HG03571 (cell line): ENCODE data around the gene ZNF503.

Experiments
- ATAC-seq: cut with Tn5 transposase; IDR thresholded peaks from one replicate; pipeline ENCODE4 v1.9.1; 2021; ENCODE audit not compliant: unreplicated experiment

ZNF503 gene

DNA sequence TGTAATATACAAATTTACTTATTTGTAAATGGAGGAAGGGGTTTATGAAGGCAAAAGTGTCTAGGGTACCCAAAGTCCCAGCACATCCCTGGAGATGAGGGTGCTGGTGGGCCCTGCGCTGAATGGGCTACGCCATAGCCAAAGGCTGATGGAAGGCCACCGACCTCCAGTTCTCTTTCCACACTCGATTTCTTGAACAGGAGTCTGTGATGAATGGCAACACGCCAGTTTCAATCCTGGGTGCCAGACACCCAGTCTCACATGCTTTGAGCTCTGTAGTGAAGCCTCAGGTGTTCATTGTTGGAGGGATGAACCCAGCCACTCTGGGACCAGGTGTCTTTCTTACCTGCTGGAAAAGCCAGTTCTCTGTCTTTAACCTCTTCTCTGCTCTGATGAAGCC, 30.6 kb upstream of the ZNF503 start:
- no peak for ATAC-seq

DNA sequence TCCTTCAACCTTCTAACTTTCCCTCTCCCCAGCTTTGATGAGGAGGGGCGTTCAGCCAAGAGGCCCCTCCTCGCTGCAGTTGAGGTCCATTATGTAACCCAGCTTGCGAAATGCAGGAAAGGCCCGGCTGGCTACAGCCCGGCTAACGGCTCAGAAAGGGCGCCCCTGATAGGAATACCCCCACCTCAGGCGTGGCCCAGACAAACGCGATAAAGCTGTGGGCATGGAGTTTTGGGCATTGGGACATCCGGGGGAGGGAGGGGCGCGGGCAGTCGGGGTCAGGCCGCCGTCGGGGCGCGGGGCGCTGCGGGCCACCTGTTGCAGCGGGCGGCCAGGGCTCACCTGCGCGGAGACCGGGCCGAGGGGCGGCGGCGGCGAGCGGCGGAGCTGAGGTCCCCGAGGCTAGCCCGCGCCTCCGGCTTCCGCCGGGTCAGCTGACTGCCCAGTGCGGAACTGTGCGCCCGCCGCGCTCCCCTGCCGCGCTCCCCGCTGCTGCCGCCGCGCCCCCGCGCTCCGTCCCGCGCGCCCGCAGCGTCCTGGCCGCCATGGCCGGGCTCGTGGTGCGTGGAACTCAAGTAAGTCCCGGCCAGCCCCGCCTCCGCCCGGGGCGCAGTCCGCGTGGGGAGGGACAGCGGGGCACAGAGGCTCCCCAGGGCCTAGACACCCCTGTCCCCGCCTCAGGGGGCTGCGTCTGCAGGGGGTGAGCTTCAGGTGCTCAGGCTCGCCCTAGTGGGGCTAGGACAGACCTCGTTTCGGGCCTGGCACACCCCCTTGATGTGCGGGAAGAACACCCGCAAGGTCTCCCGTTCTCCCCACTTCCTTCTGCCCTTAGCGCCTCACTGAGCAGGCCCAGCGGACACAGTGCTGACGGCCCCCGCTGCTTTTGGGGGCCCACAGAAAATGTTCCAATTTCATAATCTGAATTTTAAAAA, 29.9 kb upstream of the ZNF503 start, which contains the start of gene LRMDA:
Gene LRMDA (plus strand): TSS at position 445 of the 932 bp plus-strand sequence.
- ATAC-seq: no peak

DNA sequence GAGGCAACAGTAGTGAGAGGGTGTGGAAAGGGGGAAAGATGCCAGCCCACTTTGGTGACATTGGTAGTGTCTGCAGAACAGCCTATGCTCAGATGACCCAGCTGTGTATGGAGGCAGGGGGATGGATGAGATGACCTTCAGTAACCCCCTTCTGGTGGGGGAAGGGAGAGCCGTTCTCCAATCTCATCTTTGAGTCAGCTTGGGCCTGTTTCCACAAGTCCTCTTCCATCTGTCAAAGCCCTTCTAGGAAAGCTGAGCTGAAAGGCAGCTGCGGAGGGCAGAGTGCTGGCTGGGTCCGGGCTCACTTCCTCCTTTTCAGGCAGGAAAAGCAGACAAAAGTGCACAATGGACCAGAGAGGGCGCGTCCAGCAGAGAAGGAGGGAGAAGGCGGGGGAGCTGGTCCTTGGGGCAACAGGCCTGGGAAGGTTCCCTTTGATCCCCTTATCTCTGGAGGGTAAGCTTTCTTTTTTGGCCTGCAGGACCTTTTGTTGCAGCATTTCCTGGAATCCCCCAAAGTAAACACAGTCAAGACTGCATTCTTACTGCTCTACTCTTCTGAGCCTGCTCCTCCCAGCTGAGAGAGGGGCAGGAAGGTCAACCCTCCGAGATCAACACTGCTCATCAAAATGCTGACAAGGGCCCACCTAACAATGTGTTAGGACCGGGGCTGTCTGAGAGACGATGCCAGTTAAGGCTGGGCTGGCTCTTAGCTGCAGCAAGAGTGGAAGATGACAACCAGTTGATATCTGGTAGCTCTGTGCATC, 28.6 kb upstream of the ZNF503 start:
- no peak for ATAC-seq

DNA sequence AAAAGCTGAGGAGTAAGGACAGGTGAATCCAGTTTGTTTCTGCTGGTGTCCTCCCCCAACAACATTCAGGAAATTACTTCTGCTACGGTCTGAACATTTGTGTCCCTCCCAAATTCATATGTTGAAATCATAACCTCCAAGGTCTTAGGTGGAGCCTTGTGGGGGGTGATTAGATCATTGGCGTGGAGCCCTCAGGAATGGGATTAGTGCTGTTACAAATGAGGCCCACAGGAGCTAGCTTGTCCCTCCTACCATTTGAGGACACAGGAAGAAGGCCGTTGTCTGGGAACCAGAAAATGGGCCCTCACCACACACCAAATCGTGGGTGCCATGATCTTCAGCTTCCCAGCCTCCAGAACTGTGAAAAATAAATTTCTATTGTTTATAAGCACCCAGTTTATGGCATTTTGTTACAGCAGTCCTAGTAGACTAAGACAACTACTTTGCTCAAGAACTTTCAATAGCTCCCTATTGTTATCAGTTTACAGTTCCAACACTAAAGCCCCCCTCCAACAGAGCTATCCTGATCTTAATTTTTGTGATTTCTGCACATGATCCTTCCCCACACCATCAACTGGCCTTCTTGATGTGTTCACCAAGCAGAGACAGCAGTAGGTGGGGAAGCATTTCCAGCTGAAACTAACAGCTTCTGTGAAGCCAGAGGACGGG, 27.7 kb upstream of the ZNF503 start:
- ATAC-seq: no peak

DNA sequence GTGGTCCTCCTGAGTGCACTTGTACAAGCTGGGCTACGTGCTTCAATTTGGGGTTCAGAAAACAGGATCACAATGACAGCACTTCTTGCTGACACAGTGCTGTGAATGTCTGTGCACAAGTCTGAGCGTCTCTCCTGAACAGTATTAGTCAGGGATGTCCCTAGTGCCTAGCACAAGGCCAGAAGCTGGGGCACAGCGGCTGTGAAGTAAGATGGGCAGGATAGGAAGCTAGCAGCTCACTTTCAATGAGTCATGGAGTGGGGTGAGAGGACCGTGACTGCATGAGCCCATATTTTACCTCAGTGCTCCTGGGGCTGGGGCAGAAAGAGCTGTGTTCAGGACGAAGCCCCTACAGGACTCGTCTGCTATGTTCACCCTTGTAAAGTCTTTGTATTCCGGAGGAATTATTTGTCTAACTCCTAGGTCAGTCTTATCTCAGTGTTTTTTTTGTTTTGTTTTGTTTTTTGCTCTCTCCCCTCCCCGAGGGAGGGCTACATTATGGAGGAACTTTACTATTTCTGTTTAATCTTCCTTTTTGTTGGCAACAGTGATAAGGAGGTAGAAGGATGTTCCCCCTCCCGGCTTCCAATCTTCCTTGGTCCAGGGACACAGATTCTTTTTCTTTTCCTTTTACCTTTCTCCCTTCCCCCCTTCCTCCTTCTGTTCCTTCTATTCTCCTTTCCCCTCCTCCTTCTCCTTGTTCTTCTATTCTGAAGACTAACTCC, 27.0 kb upstream of the ZNF503 start:
- no peak for ATAC-seq

DNA sequence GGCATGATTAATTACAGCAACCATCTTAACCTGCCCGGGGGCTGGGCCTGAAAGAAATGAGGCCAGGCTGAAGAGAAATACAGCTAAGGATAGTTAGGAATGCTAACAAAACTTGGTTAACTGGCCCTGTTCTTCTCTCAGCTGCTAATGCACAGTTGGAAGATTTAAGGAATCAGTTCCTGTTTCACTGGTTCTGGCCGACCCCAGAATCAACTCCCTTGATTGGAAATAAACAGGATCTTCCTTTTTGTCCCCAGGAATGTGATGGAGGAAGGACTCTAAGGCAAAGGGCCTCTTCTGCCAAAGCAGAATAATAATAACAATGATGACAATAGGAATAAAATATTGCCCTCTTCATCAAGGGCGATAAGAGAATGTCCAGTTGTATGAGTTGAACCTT, 26.4 kb upstream of the ZNF503 start:
- no peak for ATAC-seq

DNA sequence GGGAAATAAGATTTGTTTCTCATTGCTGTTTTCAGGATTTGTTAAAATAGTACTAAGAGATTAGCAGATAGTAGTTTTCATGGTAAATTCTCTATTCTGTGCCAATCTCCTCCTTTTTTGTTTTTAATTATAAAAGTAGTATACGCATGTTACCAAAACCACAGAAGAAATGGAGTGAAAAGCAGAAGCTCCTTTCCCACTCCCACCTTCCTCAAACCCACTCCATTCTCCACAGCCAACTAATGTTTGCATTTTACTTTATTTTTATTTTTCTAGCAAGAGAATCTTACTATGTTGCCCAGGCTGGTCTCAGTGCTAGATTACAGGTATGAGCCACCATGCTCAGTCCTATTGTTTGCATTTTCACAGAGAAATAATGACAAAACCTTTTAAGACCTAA, 25.3 kb upstream of the ZNF503 start:
- ATAC-seq: no peak

DNA sequence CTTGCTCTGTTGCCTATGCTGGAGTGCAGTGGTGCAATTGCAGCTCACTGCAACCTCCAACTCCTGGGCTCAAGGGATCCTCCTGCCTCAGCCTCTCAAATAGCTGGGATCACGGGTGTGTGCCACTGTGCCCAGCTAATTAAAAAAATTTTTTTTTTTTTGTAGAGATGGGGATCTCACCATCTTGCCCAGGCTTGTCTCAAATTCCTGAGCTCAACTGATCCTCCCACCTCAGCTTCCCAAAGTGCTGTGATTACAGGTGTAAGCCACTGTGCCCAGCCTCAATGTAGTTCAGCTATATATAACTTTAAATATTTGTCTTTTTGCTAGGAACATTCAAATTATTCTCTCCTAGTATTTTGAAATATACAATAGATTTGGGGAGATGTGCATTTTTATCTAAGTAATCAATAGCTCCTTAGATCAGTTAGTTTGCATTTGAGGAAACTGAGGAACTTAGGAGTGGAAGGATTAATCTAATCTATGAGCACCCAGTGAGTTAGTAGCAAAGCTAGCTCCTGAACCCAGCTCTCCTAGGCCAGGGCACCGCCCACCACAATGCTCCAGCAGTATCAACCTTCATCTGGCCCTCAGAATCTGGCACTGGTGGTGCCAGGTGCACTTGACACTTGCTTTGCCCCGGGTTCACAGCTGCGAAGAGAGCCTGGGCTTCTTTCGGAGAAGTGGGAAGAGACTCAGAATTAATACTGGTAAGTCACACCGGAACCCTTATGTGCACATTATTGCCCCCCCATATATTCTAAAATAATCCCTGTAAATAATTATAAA, 23.9 kb upstream of the ZNF503 start:
- no peak for ATAC-seq

DNA sequence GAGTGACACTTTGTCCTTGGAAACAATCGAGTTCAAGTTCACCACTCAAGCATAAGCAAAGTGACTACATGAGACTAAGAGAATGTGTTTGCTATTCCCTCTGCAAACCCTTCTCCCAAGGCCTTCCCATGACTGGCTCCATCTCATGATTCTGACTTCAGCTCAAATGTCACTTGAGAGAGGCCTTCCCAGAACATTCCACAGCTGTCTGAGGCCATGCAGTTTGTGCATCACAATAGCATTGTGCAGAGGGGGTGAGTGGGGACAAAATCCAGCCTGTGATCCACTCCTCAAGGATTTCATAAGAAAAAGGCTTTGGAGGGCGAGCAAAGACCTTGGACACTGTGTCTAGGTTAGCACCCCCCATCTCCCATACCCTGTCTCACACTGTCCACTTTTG, 23.0 kb upstream of the ZNF503 start:
- ATAC-seq: no peak

DNA sequence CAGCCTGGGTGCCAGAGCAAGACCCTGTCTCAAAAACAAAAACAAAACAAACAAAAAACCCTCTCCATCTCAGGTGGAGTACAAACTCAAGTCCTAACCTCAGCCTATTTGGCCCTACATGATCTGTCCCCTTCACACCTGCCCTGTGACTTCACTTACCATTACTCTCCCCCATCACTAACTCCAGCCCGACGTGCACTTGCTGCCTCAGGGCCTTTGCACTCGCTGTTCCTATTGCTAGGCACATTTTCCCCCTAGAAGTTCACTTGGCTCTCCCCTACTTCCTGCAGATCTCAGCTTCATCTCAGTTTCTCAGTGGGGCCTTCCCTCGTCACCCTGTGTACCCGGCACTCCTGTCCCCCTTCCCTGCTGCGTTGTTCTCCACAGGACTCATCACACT, 21.3 kb upstream of the ZNF503 start:
- no peak for ATAC-seq

DNA sequence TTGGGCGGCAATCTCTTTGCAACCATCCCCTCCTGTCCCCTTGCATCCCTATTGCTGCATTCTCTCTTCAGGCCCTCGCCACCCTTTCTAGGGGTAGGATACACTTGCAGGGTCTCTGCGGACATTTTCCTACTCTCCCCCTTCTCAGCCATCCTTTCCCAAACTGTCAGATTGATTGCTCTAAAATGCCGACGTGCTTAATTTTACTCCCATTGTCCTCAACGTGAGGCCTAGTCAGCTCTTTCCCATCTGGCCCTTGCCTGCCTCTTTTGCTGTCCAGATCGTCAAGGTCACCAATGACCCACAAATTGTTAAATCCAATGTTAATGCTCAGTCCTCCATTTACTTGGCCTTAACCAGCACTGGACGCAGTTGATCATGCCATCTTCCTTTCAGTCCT, 17.1 kb upstream of the ZNF503 start:
- ATAC-seq: no peak

DNA sequence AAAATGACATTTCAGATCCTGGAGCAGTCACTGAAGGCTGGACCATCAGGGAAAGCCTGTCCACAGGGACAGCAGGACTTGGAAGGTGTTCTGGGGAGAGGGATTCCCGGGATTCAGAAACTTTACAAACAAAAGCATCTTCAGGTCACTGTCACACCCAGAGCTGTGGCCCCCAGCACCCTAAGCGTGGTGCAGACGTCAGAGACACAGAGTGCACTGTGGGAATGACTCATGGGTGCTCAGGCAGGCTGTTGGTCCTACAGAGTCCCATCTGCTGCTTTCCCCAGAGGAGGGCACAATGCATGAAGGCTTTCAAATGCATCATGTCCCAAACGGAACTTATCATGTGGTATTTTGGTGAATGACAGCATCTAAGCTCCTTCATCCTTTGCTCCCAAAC, 16.7 kb upstream of the ZNF503 start:
- no peak for ATAC-seq

DNA sequence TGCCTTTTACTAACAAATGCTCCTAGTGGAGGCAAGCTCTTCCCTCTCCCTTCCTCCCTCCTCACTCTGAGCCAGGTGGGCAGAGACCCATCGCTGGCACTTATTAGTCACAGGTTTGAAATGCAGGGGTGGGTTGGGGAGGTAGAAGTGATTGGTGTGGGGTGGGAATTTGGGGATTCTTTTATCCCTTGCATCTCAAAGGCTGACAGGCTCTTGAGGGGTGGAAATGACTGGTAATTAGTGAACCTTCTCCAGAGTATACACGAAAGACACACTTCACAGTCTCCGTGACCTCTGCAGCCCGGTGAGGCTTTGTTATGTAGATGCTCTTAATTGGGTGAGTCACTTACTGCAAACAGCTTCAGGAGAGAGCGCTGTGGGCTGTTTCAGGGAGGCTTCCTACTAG, 16.0 kb upstream of the ZNF503 start:
- no peak for ATAC-seq

DNA sequence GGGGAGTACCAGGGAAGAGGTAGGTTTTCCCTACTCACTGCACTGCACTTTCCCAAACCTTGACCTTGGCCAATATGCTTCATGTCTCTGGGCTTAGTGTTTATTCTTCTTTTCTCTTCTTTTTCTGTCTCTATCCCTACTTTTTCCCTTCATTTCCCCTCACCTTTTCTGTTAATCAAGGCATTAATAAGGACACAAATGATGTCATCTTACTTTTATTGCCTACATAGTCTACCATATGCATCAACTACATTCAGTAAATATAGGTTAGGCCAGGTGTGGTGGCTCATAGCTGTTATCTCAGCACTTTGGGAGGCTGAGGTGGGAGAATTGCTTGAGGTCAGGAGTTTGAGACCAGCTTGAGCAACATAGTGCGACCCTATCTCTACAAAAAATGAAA, 13.0 kb upstream of the ZNF503 start:
- no peak for ATAC-seq

DNA sequence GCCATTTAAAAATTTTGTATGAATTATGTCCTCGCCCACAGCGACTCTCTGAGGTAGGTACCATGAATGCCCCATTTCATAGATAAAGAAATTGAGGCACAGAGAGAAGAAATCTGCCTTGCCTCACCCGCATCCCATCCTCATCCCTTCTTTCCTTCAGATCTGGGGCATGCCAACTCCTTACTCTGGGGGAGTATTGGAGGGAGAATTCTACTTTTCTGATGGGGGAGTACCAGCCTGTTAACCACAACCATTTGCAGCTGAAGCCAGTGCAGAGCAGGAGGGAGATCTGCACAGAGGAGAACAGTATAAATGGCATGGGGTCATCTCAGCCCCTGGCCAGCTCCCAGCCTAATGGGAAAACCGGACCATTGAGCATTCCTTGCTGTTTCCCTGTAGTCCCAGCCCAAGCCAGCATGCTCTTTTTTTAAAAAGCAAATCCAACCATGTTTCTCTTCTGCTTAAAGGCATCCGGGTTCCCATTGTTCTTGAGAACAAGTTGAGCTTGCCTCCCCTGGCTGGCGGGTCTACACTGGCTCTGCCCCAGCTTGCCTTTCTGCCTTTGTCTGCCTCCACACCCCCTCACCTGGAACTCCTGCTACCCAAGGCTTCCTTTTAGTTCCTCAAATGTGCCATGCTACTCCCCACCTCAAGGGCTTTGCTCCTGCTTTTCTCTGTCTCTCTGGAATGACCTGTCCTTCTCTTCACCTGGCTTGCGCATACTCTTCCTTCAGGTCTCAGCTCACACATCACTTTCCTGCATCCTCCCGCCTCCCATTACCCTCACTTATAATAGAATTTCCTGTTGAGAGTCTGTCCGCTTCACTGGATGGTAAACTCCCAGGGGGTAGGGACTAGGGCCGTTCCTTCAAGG, 8.8 kb upstream of the ZNF503 start:
- no peak for ATAC-seq

DNA sequence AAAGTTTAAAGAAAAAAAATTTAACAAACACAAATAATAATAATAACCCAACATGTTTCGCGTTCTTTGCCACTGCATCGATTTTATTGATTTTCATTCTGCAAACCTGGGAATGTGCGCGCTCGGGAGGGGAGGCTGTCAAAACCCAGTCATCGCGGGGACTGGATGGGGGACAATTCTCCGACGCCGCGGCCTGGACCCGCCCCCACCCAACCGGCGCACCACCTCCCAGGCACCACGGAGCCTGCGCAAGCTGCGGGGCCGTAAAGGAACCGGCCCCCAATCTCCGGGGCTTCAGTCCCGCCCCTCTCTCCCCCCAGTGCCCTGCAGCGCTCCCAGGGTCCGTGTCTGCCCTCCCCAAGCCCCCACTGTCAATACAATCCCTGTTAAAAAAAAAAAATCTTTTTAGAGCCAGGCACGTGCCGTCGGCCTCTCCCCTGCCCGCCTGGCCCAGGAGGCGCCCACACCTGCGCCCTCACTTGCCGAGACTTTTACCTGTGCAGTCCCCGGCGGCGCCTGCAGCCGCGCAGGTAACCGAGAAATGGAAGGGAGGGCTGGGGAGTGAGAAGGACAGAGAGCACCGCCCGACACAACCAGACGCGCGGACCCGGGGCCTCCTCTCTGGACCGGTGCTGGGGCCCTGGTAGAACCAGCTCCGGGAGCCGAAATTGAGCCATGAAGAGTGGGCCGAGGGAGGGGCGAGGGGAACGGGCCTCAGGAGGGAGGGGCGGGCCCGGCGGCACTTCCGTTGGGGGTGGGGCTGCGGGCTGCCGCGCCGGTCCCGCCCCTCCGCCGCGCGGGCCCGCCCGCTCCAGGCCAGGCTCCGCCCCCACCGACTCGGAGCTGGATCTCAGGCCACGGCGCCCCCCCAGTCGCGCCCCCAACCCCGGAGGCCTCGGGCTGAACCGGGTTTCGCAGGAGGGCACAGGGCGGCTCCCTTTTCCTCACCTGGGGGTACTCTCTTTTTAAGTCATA, 7.6 kb upstream of the ZNF503 start:
- no peak for ATAC-seq

DNA sequence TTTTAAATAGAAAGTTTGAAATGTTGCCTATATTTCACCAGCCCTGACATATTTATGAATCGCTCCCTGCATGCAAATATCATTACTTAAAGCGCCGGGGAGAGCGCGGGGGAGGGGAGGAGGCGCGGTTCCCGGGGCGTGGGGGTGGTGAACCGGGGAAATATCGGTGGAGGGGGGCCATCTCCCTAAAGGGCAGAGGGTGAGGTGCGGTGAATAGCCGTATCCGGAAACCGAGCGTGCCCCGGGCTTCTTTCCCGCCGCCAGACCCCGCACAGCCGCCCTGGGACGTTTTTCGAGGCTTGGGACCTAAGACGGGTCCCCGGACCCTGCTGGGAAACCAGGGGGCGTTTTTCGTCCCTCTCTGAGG, 6.9 kb upstream of the ZNF503 start:
- ATAC-seq: no peak
